ENCODE data around the gene ZFP36L2. TPM values are rescaled to one million over a fixed set of nuclear protein-coding genes. Genes with fewer than 3 reads are reported as not detected.

ZFP36L2 gene
- total RNA-seq (2021) (31.3 and 34.3 TPM in 2 replicates), Bru-seq, nascent RNA (percentile 94 among the genes with signal in this experiment), BruChase-seq, experiment 1, labeled RNA remaining after a 2-hour chase (percentile 99 among the genes with signal in this experiment), BruChase-seq, experiment 2, labeled RNA remaining after a 6-hour chase (percentile 93 among the genes with signal in this experiment)
- long read RNA-seq, transcript ZFP36L2-201 (2 exons, 3,696 nt), result major isoform, 69 of 118 reads
- long read RNA-seq, partial matches to known transcripts, result 0 of 118 reads
- long read RNA-seq, other reads (novel, unspliced or antisense), result 49 of 118 reads

GRCh38 chr2:43226558-43226954, at the start of gene ZFP36L2:
Gene ZFP36L2, minus strand, starts transcription at chr2:43226606. Its CDS starts 291 bp downstream, at chr2:43226315.
- H2AFZ ChIP-seq, result peak within 1 kb of the TSS; percentile 78
- peak; percentile 88 to 99 for DNase-seq

GRCh38 chr2:43274721-43275120, 48.3 kb upstream of the ZFP36L2 start:
- intact Hi-C loops (cut with micrococcal nuclease; ENCODE audit: unreplicated experiment), result no loop called here
- BruUV-seq (replicated peaks), result no TSS peak
- Histone ChIP-seq H3F3A (ENCODE audit: insufficient read depth, low read depth) (peaks cover 11% of the 10 kb centered on the region; the same call in 1 of the 2 replicates), H3K27ac (no peak overlapping the region), H2AFZ (no peak overlapping the region), H3K9me3 (ENCODE audit: insufficient read depth, low read depth) (no peaks in the 10 kb centered on the region), H3K36me3 (ENCODE audit: low read depth) (0 out of 2 replicates have a peak, but pooled peaks cover 3% of the 10 kb centered on the region), H3K4me3 (no peak overlapping the region), H4K20me1 (ENCODE audit: insufficient read depth) (no peaks in the 10 kb centered on the region), H3K9me2 (ENCODE audit: insufficient read depth) (no peaks in the 10 kb centered on the region), H3K79me2 (ENCODE audit: low read depth) (no peaks in the 10 kb centered on the region), H3K4me2 (no peak overlapping the region), H3K27me3 (ENCODE audit: insufficient read depth, low read depth) (no peaks in the 10 kb centered on the region), H3K4me1 (replicated peaks; ENCODE audit: insufficient read depth) (peaks cover 18% of the 10 kb centered on the region)
- TF ChIP-seq EZH2 (IDR thresholded peaks at IDR 0.05; ENCODE audit: low read depth) (no peak), CTCF (conservative IDR thresholded peaks at IDR 0.05) (no peak)
- CTCF ChIA-PET, result no interaction called here
- DNase-seq, result no peak
- POLR2A ChIA-PET (ENCODE audit: unreplicated experiment), result no interaction called here

More at GRCh38 chr2:43226558-43226954, at the start of gene ZFP36L2:
- no TSS peak for BruUV-seq (replicated peaks)
- no peaks in the 10 kb centered on the region for H3K9me3 ChIP-seq (ENCODE audit: insufficient read depth, low read depth)
- H3K27ac ChIP-seq, result peak within 1 kb of the TSS; percentile 92
- H4K20me1 ChIP-seq (ENCODE audit: insufficient read depth), result 0 out of 2 replicates have a peak, but pooled peaks cover 9% of the 10 kb centered on the region
- H3K4me3 ChIP-seq, result peak within 1 kb of the TSS; percentile 72
- ChIA-PET CTCF (interaction anchor here (0.6 to 1.4 kb wide), 5 partner anchors 56 to 258 kb away, joined by 3 to 9 read pairs (median 4); no protein-coding TSS in a partner anchor), POLR2A (ENCODE audit: unreplicated experiment) (interaction anchor here (0.5 to 1.2 kb wide), 22 partner anchors 43 to 775 kb away, joined by 3 to 19 read pairs (median 4); partner anchors contain the start of gene THADA)
- peaks cover 19% of the 10 kb centered on the region for H3K36me3 ChIP-seq (ENCODE audit: low read depth)
- peaks cover 34% of the 10 kb centered on the region for H3K4me1 ChIP-seq (replicated peaks; ENCODE audit: insufficient read depth)
- peaks cover 60% of the 10 kb centered on the region for H3F3A ChIP-seq (ENCODE audit: insufficient read depth, low read depth)
- H3K27me3 ChIP-seq (ENCODE audit: insufficient read depth, low read depth), result no peaks in the 10 kb centered on the region
- H3K79me2 ChIP-seq (ENCODE audit: low read depth), result peaks cover 65% of the 10 kb centered on the region
- intact Hi-C loops (cut with micrococcal nuclease; ENCODE audit: unreplicated experiment), result loop anchor here (1.0 to 5.0 kb wide), 7 partner anchors 48 to 241 kb away; no protein-coding TSS in a partner anchor
- no peaks in the 10 kb centered on the region for H3K9me2 ChIP-seq (ENCODE audit: insufficient read depth)
- peak within 1 kb of the TSS; percentile 99 for H3K4me2 ChIP-seq
- TF ChIP-seq CTCF (conservative IDR thresholded peaks at IDR 0.05) (no peak), EZH2 (IDR thresholded peaks at IDR 0.05; ENCODE audit: low read depth) (no peak)

GRCh38 chr2:43274055-43274454, 47.6 kb upstream of the ZFP36L2 start:
- Histone ChIP-seq H3K27me3 (ENCODE audit: insufficient read depth, low read depth) (no peaks in the 10 kb centered on the region), H3F3A (ENCODE audit: insufficient read depth, low read depth) (peaks cover 10% of the 10 kb centered on the region; the same call in 1 of the 2 replicates), H3K9me3 (ENCODE audit: insufficient read depth, low read depth) (no peaks in the 10 kb centered on the region), H4K20me1 (ENCODE audit: insufficient read depth) (no peaks in the 10 kb centered on the region), H3K27ac (no peak overlapping the region), H3K79me2 (ENCODE audit: low read depth) (no peaks in the 10 kb centered on the region), H3K4me1 (replicated peaks; ENCODE audit: insufficient read depth) (peaks cover 18% of the 10 kb centered on the region), H3K9me2 (ENCODE audit: insufficient read depth) (no peaks in the 10 kb centered on the region), H3K4me2 (no peak overlapping the region), H2AFZ (no peak overlapping the region), H3K4me3 (no peak overlapping the region), H3K36me3 (ENCODE audit: low read depth) (no peaks in the 10 kb centered on the region)
- POLR2A ChIA-PET (ENCODE audit: unreplicated experiment), result no interaction called here
- CTCF ChIA-PET, result no interaction called here
- TF ChIP-seq EZH2 (IDR thresholded peaks at IDR 0.05; ENCODE audit: low read depth), result no peak
- TF ChIP-seq CTCF (conservative IDR thresholded peaks at IDR 0.05), result no peak
- intact Hi-C loops (cut with micrococcal nuclease; ENCODE audit: unreplicated experiment), result no loop called here
- no peak for DNase-seq
- BruUV-seq (replicated peaks), result no TSS peak
